ENCODE measurements around the gene IARS2. TPM values are rescaled to one million over a fixed set of nuclear protein-coding genes. Genes with fewer than 3 reads are reported as not detected.

Gene IARS2
- total and polyA plus RNA-seq, 2 donors, result 50.3 to 71.1 TPM

Small RNA genes within 50 kb of the gene (small RNA-seq; reads per million reads assigned to genes)
- 0.65 reads per million, percentile 60 among the genes with 10 or more reads in this experiment for gene MIR194-1
- gene MIR215, result 15.3 reads per million, percentile 95 among the genes with 10 or more reads in this experiment

Other genes starting within 250 kb of the IARS2 start
- 1.4 TPM for gene SLC30A10, start 165.6 kb upstream of the IARS2 start, total RNA-seq
- not detected for gene SLC30A10, start 165.6 kb upstream of the IARS2 start, polyA plus RNA-seq
- gene EPRS1, start 47.6 kb upstream of the IARS2 start, total RNA-seq, result 112 TPM
- 33.7 TPM for gene EPRS1, start 47.6 kb upstream of the IARS2 start, polyA plus RNA-seq
- 24.3 TPM for gene BPNT1, start 4.3 kb upstream of the IARS2 start, total RNA-seq
- 16.5 TPM for gene BPNT1, start 4.3 kb upstream of the IARS2 start, polyA plus RNA-seq
- gene RAB3GAP2, start 178.3 kb downstream of the IARS2 start, total RNA-seq, result 50.1 TPM
- 9.8 TPM for gene RAB3GAP2, start 178.3 kb downstream of the IARS2 start, polyA plus RNA-seq

Data from urinary bladder (tissue), 2 donors.